HG03575 (cell line): ENCODE measurements around the gene PCDHGA8.
"Not testable (repeated sequence)": the region's sequence is repeated elsewhere in the genome, so short reads cannot be mapped to it uniquely, and the experiment has no call there.

Experiments
- ATAC-seq: cut with Tn5 transposase; IDR thresholded peaks from one replicate; pipeline ENCODE4 v1.9.1; 2021; ENCODE audit not compliant: unreplicated experiment, insufficient number of reproducible peaks, low FRiP score; ENCODE audit errors: extremely low read depth

PCDHGA8 gene

DNA sequence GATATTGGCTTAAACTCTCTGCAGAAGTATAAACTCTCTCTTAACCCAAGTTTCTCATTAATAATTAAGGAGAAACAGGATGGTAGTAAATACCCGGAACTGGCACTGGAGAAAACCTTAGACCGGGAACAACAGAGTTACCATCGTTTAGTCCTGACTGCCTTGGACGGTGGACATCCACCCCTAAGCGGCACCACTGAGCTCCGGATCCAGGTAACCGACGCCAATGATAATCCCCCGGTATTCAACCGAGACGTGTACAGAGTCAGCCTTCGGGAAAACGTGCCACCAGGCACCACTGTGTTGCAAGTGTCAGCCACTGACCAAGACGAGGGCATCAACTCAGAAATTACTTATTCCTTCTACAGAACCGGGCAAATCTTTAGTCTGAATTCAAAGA, 6.2 kb downstream of the PCDHGA8 start:
- ATAC-seq = no peak

DNA sequence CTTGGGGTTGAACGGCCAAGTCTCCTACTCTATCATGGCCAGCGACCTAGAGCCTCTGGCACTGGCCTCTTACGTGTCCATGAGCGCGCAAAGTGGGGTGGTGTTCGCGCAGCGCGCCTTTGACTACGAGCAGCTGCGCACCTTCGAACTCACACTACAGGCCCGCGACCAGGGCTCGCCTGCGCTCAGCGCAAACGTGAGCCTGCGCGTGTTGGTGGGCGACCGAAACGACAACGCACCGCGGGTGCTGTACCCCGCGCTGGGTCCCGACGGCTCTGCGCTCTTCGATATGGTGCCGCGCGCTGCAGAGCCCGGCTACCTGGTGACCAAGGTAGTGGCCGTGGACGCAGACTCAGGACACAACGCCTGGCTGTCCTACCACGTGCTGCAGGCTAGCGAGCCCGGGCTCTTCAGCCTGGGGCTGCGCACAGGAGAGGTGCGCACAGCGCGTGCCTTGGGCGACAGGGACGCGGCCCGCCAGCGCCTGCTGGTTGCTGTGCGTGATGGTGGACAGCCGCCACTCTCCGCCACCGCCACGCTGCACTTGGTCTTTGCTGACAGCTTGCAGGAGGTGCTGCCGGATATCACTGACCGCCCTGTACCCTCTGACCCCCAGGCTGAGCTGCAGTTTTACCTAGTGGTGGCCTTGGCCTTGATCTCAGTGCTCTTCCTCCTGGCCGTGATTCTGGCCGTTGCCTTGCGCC, 7.3 kb downstream of the PCDHGA8 start:
- ATAC-seq = no peak

DNA sequence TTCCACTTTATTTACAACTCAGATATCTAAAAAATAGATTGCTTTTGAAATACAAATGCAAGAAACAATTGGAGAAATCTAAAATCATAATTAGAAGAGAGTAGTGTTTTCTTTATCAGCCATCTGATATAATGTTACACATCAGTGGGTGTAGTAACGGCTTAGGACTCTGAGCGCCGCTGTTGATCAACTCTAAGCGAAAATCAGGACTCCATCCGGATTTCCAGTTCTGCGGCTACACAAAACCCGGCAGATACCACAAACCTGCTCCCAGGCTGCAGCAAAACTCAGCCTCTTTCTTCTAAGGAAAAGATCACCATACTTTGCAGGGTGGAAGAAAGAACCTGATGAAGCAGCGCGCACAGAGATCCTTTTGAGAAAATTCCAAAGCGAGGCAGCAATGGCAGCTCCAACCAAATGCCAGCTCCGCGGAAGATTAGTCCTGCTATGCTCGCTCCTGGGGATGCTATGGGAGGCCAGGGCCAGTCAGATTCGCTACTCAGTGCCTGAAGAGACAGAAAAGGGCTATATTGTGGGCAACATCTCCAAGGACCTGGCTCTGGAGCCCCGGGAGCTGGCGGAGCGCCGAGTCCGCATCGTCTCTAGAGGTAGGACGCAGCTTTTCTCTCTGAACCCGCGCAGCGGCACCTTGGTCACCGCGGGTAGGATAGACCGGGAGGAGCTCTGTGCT, 10.3 kb downstream of the PCDHGA8 start, which contains the start of gene PCDHGA9:
Gene PCDHGA9 (plus strand): TSS at position 226 of the 691 bp plus-strand sequence. CDS start 175 bp downstream, at position 401.
- no peak for ATAC-seq

DNA sequence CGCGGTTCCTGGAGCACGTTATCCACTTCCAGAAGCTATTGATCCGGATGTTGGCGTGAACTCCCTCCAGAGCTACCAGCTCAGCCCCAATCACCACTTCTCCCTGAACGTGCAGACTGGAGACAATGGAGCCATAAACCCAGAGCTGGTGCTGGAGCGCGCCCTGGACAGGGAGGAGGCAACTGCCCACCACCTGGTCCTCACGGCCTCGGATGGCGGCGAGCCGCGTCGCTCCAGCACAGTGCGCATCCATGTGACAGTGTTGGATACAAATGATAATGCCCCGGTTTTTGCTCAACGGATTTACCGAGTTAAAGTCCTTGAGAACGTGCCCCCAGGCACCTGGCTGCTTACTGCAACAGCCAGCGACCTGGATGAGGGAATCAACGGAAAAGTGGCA, 11.0 kb downstream of the PCDHGA8 start:
- no peak for ATAC-seq

DNA sequence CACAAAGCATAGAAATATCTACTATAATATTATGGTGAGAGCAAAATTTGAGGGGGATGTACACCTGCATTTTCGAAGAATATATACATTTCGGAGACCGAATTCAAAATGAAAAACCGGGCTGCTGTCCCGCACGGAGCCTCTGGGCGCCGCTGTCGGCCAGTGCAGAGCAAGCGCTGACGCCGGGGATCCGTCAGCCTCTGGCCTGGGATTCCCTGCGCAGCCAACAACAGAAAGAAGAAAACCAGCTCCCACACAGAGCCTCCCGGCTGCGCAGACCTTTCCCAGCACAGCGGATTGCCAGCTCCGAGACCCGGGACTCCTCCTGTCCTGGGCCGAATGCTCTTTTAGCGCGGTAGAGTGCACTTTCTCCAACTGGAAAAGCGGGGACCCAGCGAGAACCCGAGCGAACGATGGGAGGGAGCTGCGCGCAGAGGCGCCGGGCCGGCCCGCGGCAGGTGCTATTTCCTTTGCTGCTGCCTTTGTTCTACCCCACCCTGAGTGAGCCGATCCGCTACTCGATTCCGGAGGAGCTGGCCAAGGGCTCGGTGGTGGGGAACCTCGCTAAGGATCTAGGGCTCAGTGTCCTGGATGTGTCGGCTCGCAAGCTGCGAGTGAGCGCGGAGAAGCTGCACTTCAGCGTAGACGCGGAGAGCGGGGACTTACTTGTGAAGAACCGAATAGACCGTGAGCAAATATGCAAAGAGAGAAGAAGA, 15.5 kb downstream of the PCDHGA8 start, which contains the start of gene PCDHGB6:
Gene PCDHGB6 (plus strand): TSS at position 232 of the 716 bp plus-strand sequence. CDS start 182 bp downstream, at position 414.
- not testable (repeated sequence) for ATAC-seq

DNA sequence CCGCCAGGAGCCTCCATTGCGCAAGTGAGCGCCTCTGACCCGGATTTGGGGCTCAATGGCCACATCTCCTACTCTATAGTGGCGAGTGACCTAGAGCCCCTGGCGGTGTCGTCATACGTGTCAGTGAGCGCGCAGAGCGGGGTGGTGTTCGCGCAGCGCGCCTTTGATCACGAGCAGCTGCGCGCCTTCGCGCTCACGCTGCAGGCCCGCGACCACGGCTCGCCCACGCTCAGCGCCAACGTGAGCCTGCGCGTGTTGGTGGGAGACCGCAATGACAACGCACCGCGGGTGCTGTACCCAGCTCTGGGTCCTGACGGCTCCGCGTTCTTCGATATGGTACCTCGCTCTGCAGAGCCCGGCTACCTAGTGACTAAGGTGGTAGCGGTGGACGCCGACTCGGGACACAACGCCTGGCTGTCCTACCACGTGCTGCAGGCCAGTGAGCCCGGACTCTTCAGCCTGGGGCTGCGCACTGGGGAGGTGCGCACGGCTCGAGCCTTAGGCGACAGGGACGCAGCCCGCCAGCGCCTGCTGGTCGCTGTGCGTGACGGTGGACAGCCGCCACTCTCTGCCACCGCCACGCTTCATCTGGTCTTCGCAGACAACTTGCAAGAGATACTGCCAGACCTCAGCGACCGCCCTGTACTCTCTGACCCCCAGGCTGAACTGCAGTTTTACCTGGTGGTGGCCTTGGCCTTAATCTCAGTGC, 17.3 kb downstream of the PCDHGA8 start:
- no peak for ATAC-seq

DNA sequence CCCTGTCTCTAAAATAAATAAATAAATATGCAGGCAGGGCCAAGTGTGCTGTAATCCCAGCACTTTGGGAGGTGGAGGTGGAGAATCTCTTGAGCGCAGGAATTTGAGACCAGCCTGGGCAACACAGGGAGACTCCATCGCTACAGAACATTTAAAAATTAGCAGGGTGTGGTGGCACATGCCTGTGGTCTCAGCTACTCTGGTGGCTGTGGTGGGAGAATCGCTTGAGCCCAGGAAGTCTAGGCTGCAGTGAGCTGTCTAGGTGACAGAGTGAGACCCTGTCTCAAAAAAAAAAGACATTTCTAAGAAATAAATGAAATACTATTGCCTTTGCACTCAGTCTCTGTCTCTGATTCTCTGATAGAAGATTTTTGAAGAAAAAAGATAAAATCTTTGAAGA, 19.1 kb downstream of the PCDHGA8 start:
- no peak for ATAC-seq

DNA sequence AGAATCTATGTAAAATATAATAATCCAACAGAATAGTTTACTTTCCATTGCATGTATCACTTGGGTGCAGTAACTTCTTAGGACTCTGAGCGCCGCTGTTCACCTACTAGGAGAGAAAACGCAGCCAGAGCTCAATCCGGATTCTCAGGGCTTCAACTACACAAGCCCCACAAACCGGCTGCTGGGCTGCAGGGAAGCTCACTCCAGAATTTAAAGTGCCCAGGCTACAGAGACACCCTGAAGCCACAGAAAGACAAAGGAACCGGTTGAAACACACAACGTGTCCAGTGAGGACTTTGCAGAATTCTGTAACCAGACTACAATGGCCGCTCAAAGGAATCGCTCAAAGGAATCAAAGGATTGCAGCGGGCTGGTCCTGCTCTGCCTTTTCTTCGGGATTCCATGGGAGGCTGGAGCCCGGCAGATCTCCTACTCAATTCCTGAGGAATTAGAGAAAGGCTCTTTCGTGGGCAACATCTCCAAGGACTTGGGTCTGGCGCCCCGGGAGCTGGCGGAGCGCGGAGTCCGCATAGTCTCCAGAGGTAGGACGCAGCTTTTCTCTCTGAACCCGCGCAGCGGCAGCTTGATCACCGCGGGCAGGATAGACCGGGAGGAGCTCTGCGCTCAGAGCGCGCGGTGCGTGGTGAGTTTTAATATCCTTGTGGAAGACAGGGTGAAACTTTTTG, 20.6 kb downstream of the PCDHGA8 start, which contains the start of gene PCDHGA10:
Gene PCDHGA10 (plus strand): TSS at position 134 of the 686 bp plus-strand sequence. CDS start 189 bp downstream, at position 323.
- no peak for ATAC-seq

DNA sequence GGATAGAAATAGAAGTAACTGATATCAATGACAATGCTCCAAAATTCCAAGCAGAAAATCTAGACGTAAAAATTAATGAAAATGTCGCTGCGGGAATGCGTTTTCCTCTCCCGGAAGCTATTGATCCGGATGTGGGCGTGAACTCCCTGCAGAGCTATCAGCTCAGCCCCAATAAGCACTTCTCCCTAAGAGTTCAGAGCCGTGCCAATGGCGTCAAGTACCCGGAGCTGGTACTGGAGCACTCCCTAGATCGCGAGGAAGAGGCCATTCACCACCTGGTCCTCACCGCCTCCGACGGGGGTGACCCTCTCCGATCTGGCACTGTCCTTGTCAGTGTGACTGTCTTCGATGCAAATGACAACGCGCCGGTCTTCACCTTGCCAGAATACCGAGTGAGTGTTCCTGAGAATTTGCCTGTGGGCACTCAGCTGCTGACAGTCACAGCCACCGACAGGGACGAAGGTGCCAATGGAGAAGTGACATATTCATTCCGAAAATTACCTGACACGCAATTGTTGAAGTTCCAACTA, 21.2 kb downstream of the PCDHGA8 start:
- ATAC-seq = no peak

DNA sequence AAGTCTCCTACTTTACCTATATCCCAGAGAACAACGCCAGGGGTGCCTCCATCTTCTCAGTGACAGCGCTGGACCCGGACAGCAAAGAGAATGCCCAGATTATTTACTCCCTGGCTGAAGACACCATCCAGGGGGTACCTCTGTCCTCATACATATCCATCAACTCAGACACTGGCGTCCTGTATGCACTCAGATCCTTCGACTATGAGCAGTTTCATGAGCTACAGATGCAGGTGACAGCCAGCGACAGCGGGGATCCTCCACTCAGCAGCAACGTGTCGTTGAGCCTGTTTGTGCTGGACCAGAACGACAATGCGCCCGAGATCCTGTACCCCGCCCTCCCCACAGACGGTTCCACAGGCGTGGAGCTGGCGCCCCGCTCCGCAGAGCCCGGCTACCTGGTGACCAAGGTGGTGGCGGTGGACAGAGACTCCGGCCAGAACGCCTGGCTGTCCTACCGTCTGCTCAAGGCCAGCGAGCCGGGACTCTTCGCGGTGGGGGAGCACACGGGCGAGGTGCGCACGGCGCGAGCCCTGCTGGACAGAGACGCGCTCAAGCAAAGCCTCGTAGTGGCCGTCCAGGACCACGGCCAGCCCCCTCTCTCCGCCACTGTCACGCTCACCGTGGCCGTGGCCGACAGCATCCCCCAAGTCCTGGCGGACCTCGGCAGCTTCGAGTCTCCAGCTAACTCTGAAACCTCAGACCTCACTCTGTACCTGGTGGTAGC, 22.3 kb downstream of the PCDHGA8 start:
- ATAC-seq = not testable (repeated sequence)

DNA sequence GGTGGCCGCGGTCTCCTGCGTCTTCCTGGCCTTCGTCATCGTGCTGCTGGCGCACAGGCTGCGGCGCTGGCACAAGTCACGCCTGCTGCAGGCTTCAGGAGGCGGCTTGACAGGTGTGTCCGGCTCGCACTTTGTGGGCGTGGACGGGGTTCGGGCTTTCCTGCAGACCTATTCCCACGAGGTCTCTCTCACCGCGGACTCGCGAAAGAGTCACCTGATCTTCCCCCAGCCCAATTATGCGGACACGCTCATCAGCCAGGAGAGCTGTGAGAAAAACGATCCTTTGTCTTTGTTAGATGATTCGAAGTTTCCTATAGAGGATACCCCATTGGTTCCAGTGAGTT, 22.8 kb downstream of the PCDHGA8 start:
- not testable (repeated sequence) for ATAC-seq

DNA sequence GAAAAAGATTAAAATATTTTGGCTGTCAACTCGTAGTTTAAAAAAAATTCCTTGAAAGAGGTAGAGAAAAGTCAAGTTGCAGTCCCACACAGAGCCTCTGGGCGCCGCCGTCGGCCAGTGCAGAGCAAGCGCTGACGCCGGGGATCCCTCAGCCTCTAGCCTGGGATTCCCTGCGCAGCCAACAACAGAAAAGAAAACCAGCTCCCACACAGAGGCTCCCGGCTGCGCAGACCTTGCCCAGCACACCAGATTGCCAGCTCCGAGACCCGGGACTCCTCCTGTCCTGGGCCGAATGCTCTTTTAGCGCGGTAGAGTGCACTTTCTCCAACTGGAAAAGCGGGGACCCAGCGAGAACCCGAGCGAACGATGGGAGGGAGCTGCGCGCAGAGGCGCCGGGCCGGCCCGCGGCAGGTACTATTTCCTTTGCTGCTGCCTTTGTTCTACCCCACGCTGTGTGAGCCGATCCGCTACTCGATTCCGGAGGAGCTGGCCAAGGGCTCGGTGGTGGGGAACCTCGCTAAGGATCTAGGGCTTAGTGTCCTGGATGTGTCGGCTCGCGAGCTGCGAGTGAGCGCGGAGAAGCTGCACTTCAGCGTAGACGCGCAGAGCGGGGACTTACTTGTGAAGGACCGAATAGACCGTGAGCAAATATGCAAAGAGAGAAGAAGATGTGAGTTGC, 25.2 kb downstream of the PCDHGA8 start, which contains the start of gene PCDHGB7:
Gene PCDHGB7 (plus strand): TSS at position 184 of the 679 bp plus-strand sequence. CDS start 183 bp downstream, at position 367.
- not testable (repeated sequence) for ATAC-seq

DNA sequence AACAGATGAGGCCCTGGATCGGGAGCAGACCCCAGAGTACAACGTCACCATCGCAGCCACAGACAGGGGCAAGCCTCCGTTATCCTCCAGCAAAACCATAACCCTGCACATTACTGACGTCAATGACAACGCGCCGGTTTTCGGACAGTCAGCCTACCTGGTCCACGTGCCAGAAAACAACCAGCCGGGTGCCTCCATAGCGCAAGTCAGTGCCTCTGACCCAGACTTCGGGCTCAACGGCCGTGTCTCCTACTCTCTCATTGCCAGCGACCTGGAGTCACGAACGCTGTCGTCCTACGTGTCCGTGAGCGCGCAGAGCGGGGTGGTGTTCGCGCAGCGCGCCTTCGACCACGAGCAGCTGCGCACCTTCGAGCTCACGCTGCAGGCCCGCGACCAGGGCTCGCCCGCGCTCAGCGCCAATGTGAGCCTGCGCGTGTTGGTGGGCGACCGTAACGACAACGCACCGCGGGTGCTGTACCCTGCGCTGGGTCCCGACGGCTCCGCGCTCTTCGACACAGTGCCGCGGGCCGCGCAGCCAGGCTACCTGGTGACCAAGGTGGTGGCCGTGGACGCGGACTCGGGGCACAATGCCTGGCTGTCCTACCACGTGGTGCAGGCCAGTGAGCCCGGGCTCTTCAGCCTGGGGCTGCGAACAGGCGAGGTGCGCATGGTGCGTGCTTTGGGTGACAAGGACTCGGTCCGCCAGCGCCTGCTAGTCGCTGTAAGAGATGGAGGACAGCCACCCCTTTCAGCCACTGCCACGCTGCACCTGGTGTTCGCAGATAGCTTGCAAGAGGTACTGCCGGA, 26.8 kb downstream of the PCDHGA8 start:
- ATAC-seq = no peak

DNA sequence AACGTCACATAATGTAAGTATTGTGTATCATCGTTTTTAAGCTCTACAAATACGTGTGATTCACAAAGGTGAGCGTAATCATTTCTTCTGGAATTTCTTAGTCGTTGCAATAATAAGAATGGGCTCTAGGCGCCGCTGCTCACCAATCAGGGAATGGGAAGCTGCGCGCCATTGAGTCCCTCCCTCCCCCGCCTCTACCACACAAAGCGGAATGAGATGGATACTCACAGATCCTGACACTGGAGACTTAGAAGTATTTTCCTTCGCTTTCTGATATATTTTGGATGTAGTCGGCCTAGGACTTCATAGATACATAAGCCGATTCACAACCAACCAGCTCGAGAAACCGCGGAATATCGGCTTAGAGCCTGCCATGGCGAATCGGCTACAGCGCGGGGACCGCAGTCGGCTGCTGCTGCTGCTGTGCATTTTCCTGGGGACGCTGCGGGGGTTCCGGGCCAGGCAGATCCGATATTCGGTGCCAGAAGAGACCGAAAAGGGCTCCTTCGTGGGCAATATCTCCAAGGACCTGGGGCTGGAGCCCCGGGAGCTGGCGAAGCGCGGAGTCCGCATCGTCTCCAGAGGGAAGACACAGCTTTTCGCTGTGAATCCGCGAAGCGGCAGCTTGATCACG, 28.5 kb downstream of the PCDHGA8 start, which contains the start of gene PCDHGA11:
Gene PCDHGA11 (plus strand): TSS at position 197 of the 634 bp plus-strand sequence. CDS start 177 bp downstream, at position 374.
- ATAC-seq = no peak

DNA sequence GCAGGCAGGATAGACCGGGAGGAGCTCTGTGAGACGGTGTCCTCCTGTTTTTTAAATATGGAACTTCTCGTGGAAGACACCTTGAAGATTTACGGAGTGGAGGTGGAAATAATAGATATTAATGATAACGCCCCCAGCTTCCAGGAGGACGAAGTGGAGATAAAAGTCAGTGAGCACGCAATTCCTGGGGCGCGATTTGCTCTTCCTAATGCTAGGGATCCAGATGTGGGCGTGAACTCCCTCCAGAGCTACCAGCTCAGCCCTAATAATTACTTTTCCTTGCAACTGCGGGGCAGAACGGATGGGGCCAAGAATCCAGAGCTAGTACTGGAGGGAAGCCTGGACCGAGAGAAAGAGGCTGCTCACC, 29.0 kb downstream of the PCDHGA8 start:
- ATAC-seq = no peak
